ENCODE data around the gene RPAP2. TPM values are rescaled to one million over a fixed set of nuclear protein-coding genes. Genes with fewer than 3 reads are reported as not detected.

The RPAP2 gene
- total RNA-seq, 1 donor = 4.8 TPM

DNA sequence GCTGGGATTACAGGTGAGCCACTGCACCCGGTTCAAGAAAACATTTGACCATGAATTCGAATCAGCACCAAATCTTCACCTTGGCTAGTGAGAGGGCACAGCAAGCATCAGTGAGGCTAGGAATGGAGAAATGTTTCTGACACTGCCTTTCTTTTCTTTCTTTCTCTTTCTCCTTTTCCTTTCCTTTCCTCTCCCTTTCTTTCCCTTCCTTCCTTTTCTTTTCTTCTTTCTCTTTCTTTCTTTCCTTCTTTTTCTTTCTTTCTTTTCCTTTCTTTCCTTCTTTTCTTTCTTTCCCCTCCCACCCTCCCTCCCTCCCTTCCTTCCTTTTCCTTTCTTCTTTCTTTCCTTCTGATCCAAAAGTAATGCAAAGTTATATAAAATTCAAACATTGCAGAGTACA is 147.0 kb downstream of the RPAP2 start:
- no peak for DNase-seq (ENCODE audit: low read depth in 2 of 3, low spot score in 2 of 3)

DNA sequence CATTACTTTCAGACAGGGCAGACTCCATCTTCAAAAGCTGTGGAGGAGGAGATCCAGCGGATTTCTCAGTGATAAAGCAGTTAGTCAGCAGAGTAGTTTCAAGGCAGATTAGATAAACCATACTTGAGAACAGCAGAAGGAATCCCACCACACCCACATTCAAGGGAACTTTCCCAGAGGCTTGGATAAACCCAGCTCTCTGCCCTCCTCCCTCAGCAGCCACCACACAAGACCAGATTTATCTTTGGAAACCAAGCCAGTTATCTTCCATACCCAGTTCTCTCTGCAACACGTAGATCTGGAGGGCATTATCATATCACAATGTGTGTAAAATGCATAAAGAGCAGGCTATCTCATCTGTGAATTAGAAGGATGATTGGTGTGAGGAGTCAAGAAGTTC is 147.7 kb downstream of the RPAP2 start:
- DNase-seq (ENCODE audit: low read depth in 2 of 3, low spot score in 2 of 3) = no peak

DNA sequence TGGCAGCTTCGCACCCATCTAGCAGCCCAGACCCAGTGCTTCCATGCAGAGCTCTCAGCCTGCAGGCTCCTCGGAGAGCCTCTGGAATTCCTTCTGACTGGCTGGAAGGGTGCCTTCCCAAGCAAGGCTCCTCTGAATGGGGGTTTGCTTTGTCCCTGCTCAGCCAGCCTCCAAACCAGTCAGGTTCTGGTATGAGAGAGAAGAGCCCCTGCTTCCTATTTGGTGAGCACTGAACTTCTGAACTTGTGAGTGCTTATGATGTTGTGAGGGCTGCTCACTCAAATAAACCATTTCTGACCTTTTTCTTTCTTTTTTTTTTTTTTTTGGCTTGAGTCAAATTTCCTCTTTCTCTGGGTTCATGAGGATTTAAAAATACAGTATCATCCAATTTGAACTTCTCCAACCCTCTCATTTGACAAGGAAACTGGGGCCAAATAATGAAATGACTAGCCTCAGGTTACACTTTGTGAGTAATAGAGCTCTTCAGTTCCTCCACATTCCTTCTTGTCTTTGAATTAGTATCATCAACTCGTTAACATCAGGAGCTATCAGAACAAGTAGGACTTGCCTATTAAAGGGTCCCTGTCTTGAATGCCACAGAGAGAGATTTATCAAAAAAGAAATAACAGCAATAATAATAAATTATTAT is 148.3 kb downstream of the RPAP2 start:
- DNase-seq (ENCODE audit: low read depth in 2 of 3, low spot score in 2 of 3) = no peak

DNA sequence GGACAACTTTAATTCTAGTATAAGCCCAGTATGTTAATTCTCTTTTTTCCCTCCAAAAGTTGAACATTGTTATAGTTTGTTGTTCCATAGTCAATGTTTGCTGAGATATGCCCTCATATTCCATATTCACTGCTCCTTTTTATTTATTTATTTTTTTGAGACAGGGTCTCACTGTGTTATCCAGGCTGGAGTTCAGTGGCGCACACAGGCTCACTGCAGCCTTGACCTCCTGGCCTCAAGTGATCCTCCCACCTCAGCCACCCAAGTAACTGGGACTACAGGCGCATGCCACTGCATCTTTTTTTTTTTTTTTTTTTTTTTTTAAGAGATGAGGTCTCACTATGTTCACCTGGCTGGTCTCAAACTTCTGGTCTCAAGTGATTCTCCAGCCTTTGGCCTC is 149.1 kb downstream of the RPAP2 start:
- DNase-seq (ENCODE audit: low read depth in 2 of 3, low spot score in 2 of 3) = no peak

Small RNAs within 50 kb of the gene (small RNA-seq; reads per million reads assigned to genes)
- not detected for gene RN7SL824P

Other genes starting within 250 kb of the RPAP2 start
- gene SETSIP, start 223.6 kb upstream of the RPAP2 start, total RNA-seq = not detected
- 3.5 TPM for gene BTBD8, start 218.7 kb upstream of the RPAP2 start, total RNA-seq
- not detected for gene C1orf146, start 81.1 kb upstream of the RPAP2 start, total RNA-seq
- gene GLMN, start 72 bp upstream of the RPAP2 start, total RNA-seq = 2.7 TPM
- 15.9 TPM for gene GFI1, start 187.9 kb downstream of the RPAP2 start, total RNA-seq

All from hematopoietic multipotent progenitor cell (in vitro differentiated cells).